GM04503 (cell line): ENCODE measurements around the gene LUZP1.
A peak's percentile ranks its signal among the peaks of the same experiment; 100 is the strongest.

Experiments used
- DNase-seq: peaks from one replicate; pipeline ENCODE4 v3.0.0-alpha.2; 2012; ENCODE audit warnings: low read depth

The LUZP1 gene

GRCh38 chr1:23116921-23117699 lies 51.5 kb downstream of the LUZP1 start:
- DNase-seq: no peak

DNA sequence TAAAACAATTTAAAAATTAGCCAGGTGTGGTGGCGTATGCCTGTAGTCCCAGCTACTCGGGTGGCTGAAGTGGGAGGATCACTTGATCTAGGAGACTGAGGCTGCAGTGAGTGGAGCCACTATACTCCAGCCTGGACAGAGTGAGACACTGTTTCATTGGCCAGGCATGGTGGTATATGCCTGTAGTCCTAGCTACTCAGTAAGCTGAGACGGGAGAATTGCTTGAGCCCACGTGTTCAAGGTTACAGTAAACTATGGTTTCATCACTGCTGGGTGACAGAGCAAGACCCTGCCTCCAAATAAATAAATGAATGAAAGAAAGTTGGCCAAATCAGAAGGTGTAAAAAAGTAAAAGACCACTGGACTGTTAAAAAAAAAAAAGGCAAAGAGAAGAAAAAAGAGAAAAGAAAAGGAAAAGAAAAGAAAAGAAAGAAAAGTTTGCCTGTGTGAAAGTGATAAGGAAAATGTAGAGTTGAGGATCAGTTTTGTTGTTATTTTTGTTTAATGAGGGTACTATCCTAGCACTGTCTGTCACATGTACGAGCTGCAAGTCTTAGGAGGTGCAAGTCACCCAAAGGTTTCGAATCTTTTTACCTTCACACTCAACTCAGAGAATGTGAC lies 52.3 kb downstream of the LUZP1 start:
- no peak for DNase-seq

GRCh38 chr1:23114424-23115079 lies 54.1 kb downstream of the LUZP1 start:
- DNase-seq: no peak

GRCh38 chr1:23111600-23112535 lies 56.8 kb downstream of the LUZP1 start:
- DNase-seq: no peak

DNA sequence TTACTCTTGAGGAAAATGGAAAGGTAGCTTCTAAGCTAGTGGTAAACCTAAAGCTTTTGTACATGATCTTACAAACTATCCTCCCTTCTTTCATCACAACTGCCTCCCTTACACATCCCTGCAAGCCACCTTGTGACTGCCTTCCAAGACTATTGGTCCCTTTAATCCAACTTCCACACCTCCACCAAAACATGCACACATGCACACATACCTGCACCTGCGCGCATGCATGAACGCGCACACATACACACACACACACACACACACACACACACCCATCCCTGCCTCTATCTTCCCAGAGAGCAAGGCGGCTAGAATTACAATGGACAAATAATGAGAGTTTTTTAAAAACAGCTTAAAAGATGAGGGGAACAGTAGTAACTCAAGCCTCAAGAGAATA lies 58.3 kb downstream of the LUZP1 start:
- no peak for DNase-seq

DNA sequence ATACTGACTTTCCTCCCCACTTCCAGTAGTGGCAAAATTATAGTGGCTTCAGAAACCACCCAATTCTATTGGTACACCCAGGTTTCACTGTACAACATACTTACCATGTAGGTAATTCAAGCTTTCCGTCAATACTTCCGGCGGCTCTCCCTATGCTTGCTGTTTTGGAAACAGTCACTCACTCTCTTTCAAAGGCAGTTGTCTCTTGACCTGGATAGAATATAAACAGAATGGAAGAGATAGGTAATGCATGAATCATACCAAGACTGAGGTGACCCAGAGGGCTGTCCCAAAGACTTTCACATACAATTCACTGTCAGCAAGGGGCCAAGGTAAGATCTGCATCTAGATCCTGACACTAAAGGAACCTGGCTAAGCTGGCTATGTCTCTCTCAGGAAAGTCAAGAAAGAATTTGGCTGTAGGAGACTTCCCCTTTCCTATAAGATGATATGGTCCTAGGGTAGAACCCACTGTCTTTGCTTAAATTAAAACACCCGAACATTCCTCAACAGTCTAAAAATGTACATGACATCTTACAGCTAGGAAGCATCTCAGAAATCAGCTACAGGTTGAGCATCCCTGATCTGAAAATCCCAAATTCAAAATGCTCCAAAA lies 59.6 kb downstream of the LUZP1 start:
- no peak for DNase-seq

DNA sequence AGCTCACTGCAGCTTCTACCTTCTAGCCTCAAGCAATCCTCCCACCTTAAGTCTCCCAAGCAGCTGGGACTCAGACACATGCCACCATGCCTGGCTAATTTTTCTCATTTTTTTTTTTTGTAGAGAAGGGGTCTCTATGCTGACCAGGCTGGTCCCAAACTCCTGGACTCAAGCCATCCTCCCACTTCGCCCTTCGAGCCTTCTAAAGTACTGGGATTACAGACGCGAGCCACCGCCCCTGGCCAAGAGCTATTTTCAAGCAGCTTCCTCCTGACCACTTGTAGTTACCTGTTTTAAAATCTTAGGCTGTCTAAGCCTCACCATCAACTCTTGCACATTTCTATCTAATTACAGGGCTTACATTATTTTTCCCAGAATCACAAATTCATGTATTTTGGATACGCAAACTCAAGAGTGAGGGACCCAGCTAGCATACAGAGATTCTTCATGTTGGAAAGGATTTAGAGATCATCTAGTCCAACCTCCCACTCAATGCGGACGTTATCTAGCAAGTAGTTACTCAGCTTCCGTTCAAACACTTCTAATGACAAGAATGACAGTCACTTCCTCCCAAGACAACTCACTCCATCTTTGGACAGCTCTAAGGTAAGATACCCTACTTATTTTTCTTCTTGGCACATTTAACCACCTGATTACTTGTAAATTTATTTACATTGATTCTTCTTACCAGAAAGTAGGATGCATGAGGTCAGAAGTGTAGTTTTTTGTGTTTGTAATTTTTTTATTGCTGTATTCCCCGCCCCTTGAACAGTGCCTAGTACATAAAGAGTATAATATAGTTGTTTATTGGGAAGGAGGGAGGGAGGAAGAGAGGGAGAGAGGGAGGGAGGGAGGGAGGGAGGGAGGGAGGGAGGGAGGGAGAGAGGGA lies 65.4 kb downstream of the LUZP1 start:
- DNase-seq: no peak

DNA sequence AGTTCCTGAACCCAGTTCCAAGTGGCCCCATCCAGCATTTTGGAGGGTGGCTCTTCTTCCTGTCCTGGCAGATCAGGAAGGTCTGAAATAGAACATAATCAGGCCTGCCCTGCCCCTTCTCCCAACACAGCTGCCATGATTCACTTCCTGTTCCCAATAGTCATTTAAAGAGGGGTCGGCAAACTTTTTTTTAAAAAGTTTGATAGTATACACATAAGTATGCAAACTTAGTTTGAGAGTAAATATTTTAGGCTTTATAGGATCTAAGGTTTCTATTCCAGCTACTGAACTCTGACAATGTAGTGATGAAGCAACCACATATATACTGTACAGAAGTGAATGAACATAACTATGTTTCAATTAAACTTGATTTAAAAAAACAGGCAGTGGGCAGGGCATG lies 66.4 kb downstream of the LUZP1 start:
- DNase-seq: no peak

- DNase-seq: no peak
Observed at GRCh38 chr1:23101887-23102286, 66.8 kb downstream of the LUZP1 start.

DNA sequence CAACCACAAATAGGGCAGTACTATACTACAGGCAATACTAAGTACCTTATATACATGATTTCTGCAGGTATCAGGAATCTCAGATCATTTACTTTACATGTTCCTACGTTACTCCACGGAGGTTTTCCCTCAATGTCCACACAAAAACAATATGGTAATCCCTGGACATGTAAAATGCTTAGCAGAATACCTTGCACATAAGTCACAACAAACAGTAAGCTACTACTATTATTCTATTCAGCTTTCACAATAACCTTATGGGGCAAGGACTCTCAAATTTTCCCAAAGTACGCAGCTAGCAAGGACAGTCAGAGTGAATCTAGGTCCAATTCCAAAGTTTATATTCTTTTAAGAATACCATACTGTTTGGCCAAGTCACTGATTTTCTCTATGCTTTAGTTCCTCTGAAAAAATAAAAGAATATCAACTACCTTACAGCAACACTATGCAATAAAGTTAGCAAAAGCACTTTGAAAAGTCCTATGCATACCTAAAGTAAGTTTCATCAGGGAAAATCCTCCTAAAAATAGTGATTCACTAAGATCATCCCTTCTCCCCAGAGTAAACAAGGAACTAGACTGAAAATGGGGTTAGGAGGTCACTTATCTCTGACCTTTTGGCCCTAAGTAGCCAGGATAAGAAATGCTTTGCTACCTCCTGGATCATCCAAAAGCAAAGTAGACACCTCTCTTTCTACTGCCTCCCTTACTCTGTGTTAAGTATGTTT lies 67.4 kb downstream of the LUZP1 start:
- no peak for DNase-seq

DNA sequence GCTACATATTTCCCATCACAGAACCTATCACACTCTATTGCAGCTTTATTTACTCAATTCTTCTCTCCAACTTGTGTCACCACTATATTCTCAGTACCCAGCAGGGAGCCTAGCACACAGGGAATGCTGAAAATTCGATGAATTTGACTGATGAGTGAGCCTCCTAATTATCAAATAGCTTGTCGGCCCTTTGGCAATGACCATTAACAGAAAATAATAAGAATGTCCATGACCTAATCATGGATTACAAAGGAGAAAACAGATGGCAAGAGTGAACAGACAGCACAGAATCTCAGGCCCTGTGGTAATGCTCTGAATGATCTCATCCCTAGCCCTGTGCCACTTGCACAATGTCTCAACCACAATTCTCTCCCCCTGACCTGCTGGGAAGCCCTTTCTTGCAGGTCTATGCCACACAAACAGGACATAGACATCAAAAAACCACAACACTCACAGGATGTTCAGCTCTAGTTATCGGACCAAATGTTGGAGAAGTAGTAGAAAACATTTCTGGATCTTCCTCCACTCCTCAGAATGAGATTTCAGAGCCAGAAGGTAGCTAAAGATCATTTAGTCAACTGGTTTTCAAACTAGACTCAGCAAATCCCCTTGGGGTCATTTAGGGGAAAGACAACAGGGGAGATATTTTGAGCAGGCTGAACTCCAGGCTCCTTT lies 68.4 kb downstream of the LUZP1 start:
- DNase-seq: peak; percentile 94

DNA sequence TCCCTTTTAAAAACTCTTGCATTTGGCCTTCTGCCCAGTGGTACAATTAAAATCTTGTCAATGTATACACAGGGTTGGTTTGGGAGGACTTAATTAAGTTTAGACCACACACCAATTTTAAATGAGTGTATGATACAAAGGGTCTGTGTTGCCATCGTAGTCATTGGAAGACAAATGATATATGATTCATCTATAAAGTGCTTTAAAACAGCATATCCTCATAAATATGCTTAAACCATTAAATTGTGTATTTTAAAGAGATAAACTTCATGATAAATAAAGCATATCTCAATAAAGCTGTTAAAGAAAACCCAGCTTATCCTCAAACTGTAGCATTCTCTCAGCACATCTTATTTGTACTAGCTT lies 69.5 kb downstream of the LUZP1 start:
- no peak for DNase-seq

- DNase-seq: no peak
Observed at GRCh38 chr1:23098463-23099170, 70.0 kb downstream of the LUZP1 start.

DNA sequence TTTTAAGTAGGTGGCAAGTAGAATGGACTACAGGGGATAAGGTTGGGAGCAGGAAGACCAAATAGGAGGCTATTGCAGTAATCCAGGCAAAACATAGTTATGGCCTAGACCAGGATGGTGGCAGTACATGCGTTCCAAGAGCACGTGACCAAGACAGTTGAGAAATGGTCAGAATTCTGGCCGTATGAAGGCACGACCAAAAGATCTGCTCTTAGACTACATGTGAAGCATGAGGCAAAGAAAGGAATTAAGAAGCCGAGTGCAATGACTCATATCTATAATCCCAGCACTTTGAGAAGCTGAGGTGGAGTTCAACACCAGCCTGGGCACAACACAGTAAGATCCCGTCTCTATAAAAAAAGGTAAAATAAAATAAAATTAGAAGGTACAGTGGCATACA lies 71.3 kb downstream of the LUZP1 start:
- no peak for DNase-seq

DNA sequence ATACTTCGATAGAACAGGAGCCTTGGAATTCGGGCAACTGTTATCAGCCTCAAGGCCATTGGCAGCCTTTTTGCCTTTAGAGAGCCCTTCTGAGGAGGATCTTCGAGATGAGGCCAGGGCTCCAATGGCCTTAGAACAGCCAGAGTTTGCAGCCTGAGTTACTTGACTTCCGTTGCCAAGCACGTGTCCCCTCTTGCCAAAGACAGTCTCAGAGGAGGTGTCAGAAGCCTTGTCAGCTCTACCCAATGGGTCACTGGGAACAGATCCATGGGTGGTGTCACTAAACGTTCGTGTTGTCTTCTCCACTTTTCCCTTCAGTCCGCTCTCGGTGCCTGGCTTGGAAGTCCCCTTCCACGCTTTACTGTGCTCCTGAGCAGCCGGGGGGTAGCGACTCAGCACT lies 76.2 kb downstream of the LUZP1 start:
- no peak for DNase-seq

GRCh38 chr1:23091545-23091944 lies 77.1 kb downstream of the LUZP1 start:
- no peak for DNase-seq

DNA sequence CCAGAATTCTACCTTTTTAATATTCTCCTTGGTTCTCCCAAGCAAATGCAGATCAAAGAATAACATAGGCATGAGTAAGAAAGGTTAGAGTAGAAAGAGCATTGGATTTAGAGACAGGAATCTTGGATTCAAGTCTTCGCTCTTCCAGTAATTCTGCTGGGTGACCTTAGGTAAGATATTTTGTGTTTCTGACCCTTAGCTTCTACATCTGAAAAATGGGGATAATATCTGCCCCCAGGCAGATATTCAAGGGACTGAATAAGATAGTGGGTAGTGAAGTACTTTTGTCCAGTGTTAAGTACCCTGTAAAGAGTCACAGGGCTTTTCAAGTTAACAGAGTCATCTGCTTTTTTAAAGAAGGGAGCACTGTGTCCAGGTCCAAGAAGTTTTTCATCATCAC lies 78.6 kb downstream of the LUZP1 start:
- no peak for DNase-seq

GRCh38 chr1:23088027-23088426 lies 80.6 kb downstream of the LUZP1 start:
- DNase-seq: no peak

DNA sequence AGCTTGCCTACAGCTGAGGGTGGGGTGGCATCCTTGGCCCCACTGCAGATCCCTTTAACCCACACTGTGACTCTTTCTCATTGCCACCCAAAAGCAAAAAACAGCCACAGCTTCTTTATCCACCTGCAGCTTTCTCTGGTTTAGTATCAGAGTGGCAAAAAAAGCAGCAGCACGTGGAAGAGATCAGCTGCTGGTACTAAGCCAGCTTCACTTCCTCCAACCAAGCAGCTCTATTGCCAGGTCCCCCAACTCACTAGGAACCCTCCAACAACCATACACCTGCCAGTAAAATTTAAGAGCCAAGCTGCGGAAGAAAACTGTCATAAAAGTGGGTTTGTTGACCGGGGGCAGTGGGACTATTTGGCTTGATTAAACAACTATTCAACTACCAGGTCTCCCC lies 83.0 kb downstream of the LUZP1 start:
- DNase-seq: no peak
